Posterior vena cava (tissue), 2 donors: ENCODE results near the gene TMEM184B. TPM values are rescaled to one million over a fixed set of nuclear protein-coding genes. Genes with fewer than 3 reads are reported as not detected.
"Not testable (repeated sequence)": the region's sequence is repeated elsewhere in the genome, so short reads cannot be mapped to it uniquely, and the experiment has no call there.

Source experiments
- DNase-seq: peaks from one replicate; pipeline ENCODE4 v3.0.0-alpha.2; 2020; ENCODE audit warnings: low spot score
- intact Hi-C, 2 donors: fragments of 100-400 bp; cut with DNase I; formaldehyde crosslinking; loops; one replicate each; pipeline versions ENCODE4 v1.14.1 to v1.14.2; 2022 to 2023
- total RNA-seq, 2 donors: library from RNA; stranded (reverse); fragmentation: NEBNext Ultra II Directional; extraction: Animal tissue kit (Norgen Biotek cat#: 25700); gene quantifications; one replicate each; pipeline ENCODE4 v1.2.1, GENCODE V29; 2021
- donor health status: DM: yes; HTN: yes; CAD: no.
- donor health status: DM: yes; HTN: yes; CAD: no.

TMEM184B gene
- total RNA-seq, 2 donors from 2014 or later, result 42.9 to 49.7 TPM

GRCh38 chr22:38177571-38177925 is 95.3 kb downstream of the TMEM184B start:
- intact Hi-C loops, result not testable (repeated sequence)
- peak; percentile 45 for DNase-seq

DNA sequence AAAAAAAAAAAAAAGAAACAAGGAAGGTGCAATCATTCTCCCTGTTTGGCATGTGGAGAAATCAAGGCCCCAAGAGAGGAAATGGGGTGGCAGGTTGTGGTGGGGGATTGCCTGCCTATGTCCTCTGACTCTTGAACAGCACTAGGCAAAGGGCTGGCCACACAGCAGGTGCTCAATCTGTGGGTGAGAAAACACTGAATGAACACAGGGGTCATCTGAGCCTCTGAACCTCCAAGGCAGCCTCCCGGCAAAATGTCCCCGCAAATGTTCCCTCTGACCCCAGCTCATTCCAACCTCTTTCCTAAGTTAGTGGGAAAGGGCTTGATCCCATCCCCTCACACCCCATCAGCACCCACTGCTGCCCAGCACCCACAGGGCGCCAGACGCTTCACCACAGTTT is 95.8 kb downstream of the TMEM184B start:
- intact Hi-C loops, result no loop called here
- no peak for DNase-seq

- intact Hi-C loops, result no loop called here
- DNase-seq, result peak; percentile 88
Measured at GRCh38 chr22:38176170-38176741, 96.6 kb downstream of the TMEM184B start.

GRCh38 chr22:38175206-38176118 is 97.3 kb downstream of the TMEM184B start:
- intact Hi-C loops, result no loop called here
- no peak for DNase-seq

- intact Hi-C loops, result no loop called here
- no peak for DNase-seq
Measured at GRCh38 chr22:38174626-38175025, 98.2 kb downstream of the TMEM184B start.

GRCh38 chr22:38173641-38173906 is 99.2 kb downstream of the TMEM184B start:
- no peak for DNase-seq
- intact Hi-C loops, result no loop called here

DNA sequence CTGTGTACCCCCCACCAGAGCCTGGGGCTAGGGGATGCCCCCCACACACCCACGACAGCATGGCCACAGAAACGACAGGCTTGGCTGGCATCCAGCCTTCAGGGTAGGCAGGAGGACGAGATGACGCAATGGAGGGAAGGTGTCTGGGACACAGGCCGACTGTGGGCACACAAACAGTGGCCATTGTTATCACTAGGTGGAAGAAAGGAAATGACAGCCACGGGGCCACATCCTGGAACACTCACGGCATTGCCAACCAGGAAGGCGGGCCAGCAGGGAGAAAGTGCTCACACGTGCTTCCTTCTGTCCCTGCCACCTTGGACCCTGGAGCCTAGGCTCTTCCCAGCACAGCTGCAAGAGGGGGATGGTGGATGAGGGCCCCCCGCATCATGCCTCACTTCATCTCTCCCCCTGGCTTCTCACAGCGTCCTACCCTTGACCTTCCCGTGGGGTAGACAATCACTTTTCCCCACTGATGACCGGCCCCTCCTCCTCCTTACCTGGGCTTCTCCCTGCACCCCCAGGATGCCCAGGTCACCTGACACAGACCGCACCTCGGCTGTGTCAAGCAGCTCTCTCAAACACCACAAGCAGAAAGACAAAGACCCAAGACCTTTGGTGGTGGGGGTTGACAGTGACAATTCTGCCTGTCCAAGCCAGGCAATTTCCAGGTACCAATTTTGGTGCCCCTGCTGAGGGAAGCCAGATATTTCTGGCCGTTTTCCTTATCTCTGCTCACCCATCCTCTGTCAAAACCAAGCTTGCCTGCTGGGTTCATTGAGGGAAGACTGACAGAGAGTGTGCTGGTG is 99.8 kb downstream of the TMEM184B start:
- peak; percentile 85 for DNase-seq
- intact Hi-C loops, result no loop called here

DNA sequence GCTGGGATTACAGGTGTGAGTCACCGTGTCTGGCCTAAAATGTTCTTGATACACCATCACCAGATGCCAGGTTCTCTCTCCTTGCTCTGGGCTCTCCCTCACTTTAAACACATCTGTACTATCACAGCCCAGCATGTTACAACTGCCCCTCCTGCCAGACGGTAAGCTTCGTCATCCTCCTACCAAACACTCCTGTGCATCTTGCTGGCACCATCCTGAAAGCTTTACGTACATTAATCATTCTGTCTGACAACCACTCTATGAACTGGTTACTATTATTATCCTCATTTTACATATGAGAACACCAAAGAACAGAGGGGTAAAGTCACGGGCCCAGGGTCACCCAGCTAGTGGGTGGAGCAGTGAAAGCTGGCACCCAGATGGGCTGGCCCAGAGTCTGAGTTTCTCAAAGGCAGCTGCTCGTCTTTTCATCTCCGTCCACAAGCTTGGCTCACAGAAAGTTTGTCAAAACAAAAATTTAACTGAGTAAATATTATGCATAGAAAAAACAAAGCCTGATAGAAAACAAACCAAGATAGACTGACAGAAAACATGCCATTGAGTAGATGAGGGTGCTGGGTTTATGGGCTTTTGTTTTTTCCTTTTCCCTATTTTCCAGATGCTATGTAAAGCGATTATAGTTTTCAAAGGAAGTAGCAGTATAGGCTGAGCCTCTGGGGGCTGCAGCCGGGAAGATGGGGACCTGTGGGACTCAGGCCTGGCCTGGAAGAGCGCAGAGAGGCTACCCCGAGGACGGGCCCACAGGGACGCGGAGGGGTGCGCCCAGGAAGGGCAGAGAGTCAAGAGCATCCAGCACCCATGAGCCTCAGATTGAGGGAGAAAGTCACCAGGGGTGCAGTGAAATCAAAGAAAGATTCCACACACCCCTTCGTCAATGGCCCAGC is 100.6 kb downstream of the TMEM184B start:
- intact Hi-C loops, result no loop called here
- no peak for DNase-seq

DNA sequence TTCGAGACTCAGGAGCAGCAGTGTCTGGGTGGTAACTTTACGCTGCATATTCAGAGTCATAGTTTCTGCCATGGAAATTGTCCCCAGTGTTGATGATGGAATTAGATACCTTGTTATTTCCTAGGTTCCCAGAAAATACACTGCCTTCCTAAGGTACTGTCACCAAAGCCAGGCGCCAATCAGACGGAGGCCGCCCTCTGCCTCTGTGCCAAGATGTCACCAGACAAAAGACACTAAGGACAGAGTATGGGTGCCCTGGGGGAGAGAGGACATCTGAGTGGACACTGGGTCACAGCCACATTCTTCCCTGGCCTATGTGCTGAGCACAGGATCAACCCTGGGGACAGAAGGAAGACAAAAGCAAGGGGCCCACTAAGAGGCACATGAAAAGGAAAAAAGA is 102.3 kb downstream of the TMEM184B start:
- DNase-seq, result no peak
- intact Hi-C loops, result no loop called here

Other genes with a start within 250 kb of the TMEM184B start
- gene PICK1, start 215.6 kb downstream of the TMEM184B start, total RNA-seq, result 10 to 100 TPM; 15.7 to 17.5 TPM
- gene SLC16A8, start 188.8 kb downstream of the TMEM184B start, total RNA-seq, result under 1 TPM; 0.51 to 0.57 TPM
- under 1 TPM; 0.24 to 0.37 TPM for gene BAIAP2L2, start 162.3 kb downstream of the TMEM184B start, total RNA-seq
- gene PLA2G6, start 91.2 kb downstream of the TMEM184B start, total RNA-seq, result 10 to 100 TPM; 13.7 to 14.3 TPM
- gene MAFF, start 71.0 kb downstream of the TMEM184B start, total RNA-seq, result 10 to 100 TPM; 22.1 to 72.7 TPM
- gene CSNK1E, start 44.4 kb upstream of the TMEM184B start, total RNA-seq, result 10 to 100 TPM; 70.1 to 88.6 TPM
- gene KCNJ4, start 182.2 kb upstream of the TMEM184B start, total RNA-seq, result not detected
- 10 to 100 TPM; 14.5 to 23.1 TPM for gene KDELR3, start 195.1 kb upstream of the TMEM184B start, total RNA-seq
- gene DDX17, start 233.3 kb upstream of the TMEM184B start, total RNA-seq, result 100 to 1,000 TPM; 260 to 323 TPM